Hepatocyte (in vitro differentiated cells): ENCODE results near the gene AOPEP. TPM values are rescaled to one million over a fixed set of nuclear protein-coding genes. Genes with fewer than 3 reads are reported as not detected.

Source experiments
- DNase-seq: peaks from one replicate; pipeline ENCODE4 v3.0.0-alpha.2; 2016; ENCODE audit warnings: low spot score
- H2AFZ ChIP-seq: fragments of 200-600 bp; sonication (generic); 2 replicates; pipeline ENCODE4 v1.6.0; 2016; ENCODE audit warnings: antibody characterized with exemption, mild to moderate bottlenecking
- H3K27ac ChIP-seq: fragments of 200-600 bp; sonication (generic); 2 replicates; pipeline ENCODE4 v1.5.1; 2016; ENCODE audit warnings: mild to moderate bottlenecking
- H3K27me3 ChIP-seq: fragments of 200-600 bp; sonication (generic); 2 replicates; pipeline ENCODE4 v1.6.1; 2016
- H3K36me3 ChIP-seq: fragments of 200-600 bp; sonication (generic); replicated peaks from 2 replicates; pipeline ENCODE4 v1.5.1; 2016; ENCODE audit warnings: low read depth; ENCODE audit not compliant: insufficient read depth
- H3K4me1 ChIP-seq: fragments of 200-600 bp; sonication (generic); 2 replicates; pipeline ENCODE4 v1.5.1; 2016; ENCODE audit warnings: mild to moderate bottlenecking, moderate library complexity; ENCODE audit not compliant: insufficient read depth
- H3K4me2 ChIP-seq: fragments of 200-600 bp; sonication (generic); 2 replicates; pipeline ENCODE4 v1.6.0; 2016
- H3K4me3 ChIP-seq: fragments of 200-600 bp; sonication (generic); 2 replicates; pipeline ENCODE4 v1.5.1; 2016; ENCODE audit warnings: mild to moderate bottlenecking
- H3K79me2 ChIP-seq: fragments of 200-600 bp; sonication (generic); 2 replicates; pipeline ENCODE4 v1.6.0; 2017; ENCODE audit warnings: mild to moderate bottlenecking
- H3K9me2 ChIP-seq: fragments of 200-600 bp; sonication (generic); replicated peaks from 2 replicates; pipeline ENCODE4 v1.6.0; 2017; ENCODE audit warnings: mild to moderate bottlenecking; ENCODE audit not compliant: insufficient read depth
- H3K9me3 ChIP-seq: fragments of 200-600 bp; sonication (generic); 2 replicates; pipeline ENCODE4 v1.5.1; 2016; ENCODE audit warnings: low read depth, mild to moderate bottlenecking
- H4K20me1 ChIP-seq: fragments of 200-600 bp; sonication (generic); 2 replicates; pipeline ENCODE4 v1.6.0; 2016; ENCODE audit warnings: mild to moderate bottlenecking; ENCODE audit not compliant: insufficient read depth, poor library complexity, severe bottlenecking
- EZH2 ChIP-seq: fragments of 200-600 bp; sonication (generic); IDR thresholded peaks from 2 replicates; pipeline ENCODE4 v1.6.1; 2016; ENCODE audit warnings: antibody characterized with exemption, mild to moderate bottlenecking, borderline replicate concordance
- EZH2phosphoT487 ChIP-seq: fragments of 200-600 bp; sonication (generic); IDR thresholded peaks from one replicate; pipeline ENCODE4 v1.6.1; 2018; ENCODE audit warnings: antibody characterized with exemption, mild to moderate bottlenecking, low read depth, moderate library complexity; ENCODE audit not compliant: unreplicated experiment, severe bottlenecking
- WGBS: methylation state at CpG from one replicate; pipeline ENCODE4 v1.1.6; 2016; ENCODE audit warnings: low lambda C conversion rate; ENCODE audit errors: missing lambda C conversion rate; 5-methylcytosine and 5-hydroxymethylcytosine counted together
- polyA plus RNA-seq: library from polyadenylated mRNA; unstranded; fragments of >200 nt; fragmentation: Nextera tagmentation; extraction: Ambion mirVana; gene quantifications from 2 replicates; pipeline ENCODE4 v1.2.1, GENCODE V29; 2016
- total RNA-seq: library from RNA; depleted of rRNA; stranded (reverse); fragments of >200 nt; gene quantifications from 2 replicates; pipeline ENCODE4 v1.2.3, GENCODE V29; 2014
- TF ChIP-seq, protein P1 (sequence below): fragments of 200-600 bp; sonication (generic); IDR thresholded peaks from 2 replicates; pipeline ENCODE4 v1.5.1; 2016; ENCODE audit warnings: antibody characterized with exemption, mild to moderate bottlenecking; ENCODE audit not compliant: poor library complexity

Gene AOPEP
- total and polyA plus RNA-seq, 2 experiments from 2014 or later, result 82.8 to 101 TPM

DNA sequence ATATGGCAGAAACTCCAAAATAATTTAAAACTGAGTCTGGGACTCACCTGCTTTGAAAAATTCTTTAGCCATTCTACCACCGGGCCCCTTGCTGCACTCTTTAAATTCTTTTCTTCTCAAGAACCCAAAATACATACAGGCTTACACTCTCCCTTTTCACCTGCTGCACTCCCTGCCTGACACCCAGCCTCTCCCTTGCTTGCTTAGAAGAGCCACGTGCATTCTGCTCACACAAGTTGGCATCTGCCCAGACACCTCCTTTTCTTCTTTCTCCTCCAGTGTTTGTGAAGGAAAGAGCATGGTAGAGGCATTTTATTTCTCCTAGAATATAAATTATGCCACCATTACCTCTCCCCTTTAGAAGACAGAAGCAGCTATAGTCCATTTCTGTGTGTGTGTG, 39.0 kb upstream of the AOPEP start:
- Histone ChIP-seq H3K4me1 (peaks cover 8% of the 10 kb centered on the region), H3K79me2 (no peaks in the 10 kb centered on the region), H3K9me2 (no peaks in the 10 kb centered on the region), H4K20me1 (no peaks in the 10 kb centered on the region), H3K4me3 (no peak overlapping the region), H3K4me2 (no peak overlapping the region), H3K27me3 (no peaks in the 10 kb centered on the region), H3K9me3 (no peaks in the 10 kb centered on the region), H3K36me3 (no peaks in the 10 kb centered on the region), H3K27ac (no peak overlapping the region), H2AFZ (no peak overlapping the region)
- DNase-seq, result no peak
- TF ChIP-seq, protein P1, sequence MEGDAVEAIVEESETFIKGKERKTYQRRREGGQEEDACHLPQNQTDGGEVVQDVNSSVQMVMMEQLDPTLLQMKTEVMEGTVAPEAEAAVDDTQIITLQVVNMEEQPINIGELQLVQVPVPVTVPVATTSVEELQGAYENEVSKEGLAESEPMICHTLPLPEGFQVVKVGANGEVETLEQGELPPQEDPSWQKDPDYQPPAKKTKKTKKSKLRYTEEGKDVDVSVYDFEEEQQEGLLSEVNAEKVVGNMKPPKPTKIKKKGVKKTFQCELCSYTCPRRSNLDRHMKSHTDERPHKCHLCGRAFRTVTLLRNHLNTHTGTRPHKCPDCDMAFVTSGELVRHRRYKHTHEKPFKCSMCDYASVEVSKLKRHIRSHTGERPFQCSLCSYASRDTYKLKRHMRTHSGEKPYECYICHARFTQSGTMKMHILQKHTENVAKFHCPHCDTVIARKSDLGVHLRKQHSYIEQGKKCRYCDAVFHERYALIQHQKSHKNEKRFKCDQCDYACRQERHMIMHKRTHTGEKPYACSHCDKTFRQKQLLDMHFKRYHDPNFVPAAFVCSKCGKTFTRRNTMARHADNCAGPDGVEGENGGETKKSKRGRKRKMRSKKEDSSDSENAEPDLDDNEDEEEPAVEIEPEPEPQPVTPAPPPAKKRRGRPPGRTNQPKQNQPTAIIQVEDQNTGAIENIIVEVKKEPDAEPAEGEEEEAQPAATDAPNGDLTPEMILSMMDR, result no peak
- TF ChIP-seq EZH2phosphoT487 (no peak), EZH2 (no peak)
- WGBS, result 85% methylated on average over 2 of the region's 2 CpGs

DNA sequence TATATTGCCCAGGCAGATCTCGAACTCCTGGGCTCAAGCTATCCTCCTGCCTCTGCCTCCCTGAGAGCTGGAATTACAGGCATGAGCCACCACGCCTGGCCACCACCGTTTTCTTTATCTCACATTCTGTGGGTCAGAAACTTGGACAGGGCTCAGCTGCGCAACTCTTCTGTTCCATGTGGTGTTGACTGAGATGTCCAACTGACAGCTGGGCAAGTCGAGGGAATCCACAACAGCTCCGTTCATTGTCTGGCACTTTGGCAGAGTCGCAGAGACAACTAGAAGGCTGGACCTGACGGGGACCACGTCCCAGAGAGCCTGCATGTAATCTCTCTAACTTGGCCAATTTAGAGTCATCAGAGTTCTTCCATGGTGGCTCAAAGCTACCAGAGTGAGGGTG, 36.2 kb upstream of the AOPEP start:
- no peak overlapping the region for H3K4me3 ChIP-seq
- 92% methylated on average over 9 of the region's 9 CpGs for WGBS
- no peaks in the 10 kb centered on the region for H4K20me1 ChIP-seq
- peaks cover 21% of the 10 kb centered on the region for H3K4me1 ChIP-seq
- H3K9me3 ChIP-seq, result no peaks in the 10 kb centered on the region
- H2AFZ ChIP-seq, result no peak overlapping the region
- H3K79me2 ChIP-seq, result no peaks in the 10 kb centered on the region
- no peak overlapping the region for H3K4me2 ChIP-seq
- no peak for DNase-seq
- H3K36me3 ChIP-seq, result no peaks in the 10 kb centered on the region
- TF ChIP-seq EZH2phosphoT487 (no peak), EZH2 (no peak)
- TF ChIP-seq, protein P1, result no peak
- no peak overlapping the region for H3K27ac ChIP-seq
- H3K27me3 ChIP-seq, result no peaks in the 10 kb centered on the region
- no peaks in the 10 kb centered on the region for H3K9me2 ChIP-seq

DNA sequence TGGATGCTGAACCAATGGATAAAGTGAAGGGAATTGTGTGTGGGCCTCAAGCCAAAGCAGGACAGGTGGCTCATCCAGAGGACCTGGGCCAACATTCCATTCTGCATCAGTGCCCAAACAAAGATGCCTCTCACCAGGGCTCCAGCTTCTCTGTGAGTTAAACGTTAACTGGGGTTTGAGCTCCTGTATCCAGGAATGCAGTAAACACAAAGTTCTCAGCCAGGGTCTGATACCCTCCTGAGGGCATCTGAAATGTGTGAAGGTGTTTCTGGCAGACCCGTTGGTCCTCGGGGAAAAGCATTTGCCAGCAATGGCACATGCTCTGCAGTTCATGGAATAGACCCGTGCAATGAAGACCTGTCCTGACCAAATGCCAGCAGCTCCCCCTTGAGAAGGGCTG, 33.9 kb upstream of the AOPEP start:
- no peaks in the 10 kb centered on the region for H3K9me2 ChIP-seq
- peak overlapping the region; percentile 31 for H3K27ac ChIP-seq
- H3K79me2 ChIP-seq, result no peaks in the 10 kb centered on the region
- H3K4me1 ChIP-seq, result peaks cover 16% of the 10 kb centered on the region
- no peak overlapping the region for H2AFZ ChIP-seq
- no peaks in the 10 kb centered on the region for H3K27me3 ChIP-seq
- no peak overlapping the region for H3K4me2 ChIP-seq
- 49% methylated on average over 4 of the region's 4 CpGs for WGBS
- no peaks in the 10 kb centered on the region for H3K9me3 ChIP-seq
- no peak overlapping the region for H3K4me3 ChIP-seq
- no peak for TF ChIP-seq EZH2
- TF ChIP-seq, protein P1, result no peak
- no peak for TF ChIP-seq EZH2phosphoT487
- no peaks in the 10 kb centered on the region for H4K20me1 ChIP-seq
- no peak for DNase-seq
- H3K36me3 ChIP-seq, result no peaks in the 10 kb centered on the region
